Hematopoietic multipotent progenitor cell treated with erythropoietin and hydrocortisone succinate and interleukin-3 and kit ligand, for 17 days (in vitro differentiated cells): ENCODE results near the gene FAM240A.

Experiments
- DNase-seq: peaks from one replicate; pipeline ENCODE4 v3.0.0-alpha.2; 2015; ENCODE audit warnings: low spot score

Gene FAM240A

GRCh38 chr3:46662771-46663551 lies 50.6 kb downstream of the FAM240A start:
- DNase-seq, result no peak

- DNase-seq, result no peak
These were observed 51.3 kb downstream of the FAM240A start for GRCh38 chr3:46663591-46664135.

- DNase-seq, result no peak
These were observed 52.1 kb downstream of the FAM240A start for GRCh38 chr3:46664188-46664970.

- DNase-seq, result no peak
These were observed 52.8 kb downstream of the FAM240A start for GRCh38 chr3:46664971-46665762.

- no peak for DNase-seq
These were observed 53.6 kb downstream of the FAM240A start for GRCh38 chr3:46665763-46666452.

- no peak for DNase-seq
These were observed 54.1 kb downstream of the FAM240A start for GRCh38 chr3:46666453-46666845.

GRCh38 chr3:46667061-46667621 lies 54.8 kb downstream of the FAM240A start:
- no peak for DNase-seq

GRCh38 chr3:46667657-46668056 lies 55.3 kb downstream of the FAM240A start:
- no peak for DNase-seq

- no peak for DNase-seq
These were observed 55.8 kb downstream of the FAM240A start for GRCh38 chr3:46668116-46668515.

GRCh38 chr3:46668591-46668990 lies 56.3 kb downstream of the FAM240A start:
- DNase-seq, result no peak

GRCh38 chr3:46669191-46669999 lies 57.1 kb downstream of the FAM240A start:
- no peak for DNase-seq

GRCh38 chr3:46670000-46670890 lies 57.9 kb downstream of the FAM240A start:
- no peak for DNase-seq

GRCh38 chr3:46670891-46671427 lies 58.6 kb downstream of the FAM240A start:
- DNase-seq, result no peak

GRCh38 chr3:46671541-46672348 lies 59.4 kb downstream of the FAM240A start:
- DNase-seq, result no peak

GRCh38 chr3:46672349-46672695 lies 60.0 kb downstream of the FAM240A start:
- no peak for DNase-seq

- no peak for DNase-seq
These were observed 61.1 kb downstream of the FAM240A start for GRCh38 chr3:46673151-46674030.
